AG09319 (cell line): ENCODE results near the gene THTPA.

Experiments
- DNase-seq: peaks from one replicate; pipeline ENCODE4 v3.0.0-alpha.2; 2010; ENCODE audit warnings: low read depth; ENCODE audit errors: extremely low read depth
- CTCF ChIP-seq: IDR thresholded peaks from 2 replicates; pipeline ENCODE4 v1.5.1; 2011; ENCODE audit warnings: low read depth, mild to moderate bottlenecking, inconsistent platforms, low read length, moderate library complexity

THTPA gene

GRCh38 chr14:23600806-23601205 lies 44.7 kb downstream of the THTPA start:
- TF ChIP-seq CTCF: no peak
- no peak for DNase-seq

- no peak for DNase-seq
- no peak for TF ChIP-seq CTCF
These were observed 45.4 kb downstream of the THTPA start for GRCh38 chr14:23601424-23601823.

GRCh38 chr14:23601845-23602180 lies 45.7 kb downstream of the THTPA start:
- DNase-seq: no peak
- TF ChIP-seq CTCF: no peak

GRCh38 chr14:23602181-23603095 lies 46.4 kb downstream of the THTPA start:
- no peak for TF ChIP-seq CTCF
- no peak for DNase-seq

GRCh38 chr14:23603103-23603502 lies 47.0 kb downstream of the THTPA start:
- TF ChIP-seq CTCF: no peak
- no peak for DNase-seq

- TF ChIP-seq CTCF: no peak
These were observed 48.1 kb downstream of the THTPA start for GRCh38 chr14:23604148-23604547.

GRCh38 chr14:23604675-23605170 lies 48.7 kb downstream of the THTPA start:
- TF ChIP-seq CTCF: no peak
- DNase-seq: no peak

More at GRCh38 chr14:23604148-23604547, 48.1 kb downstream of the THTPA start:
- DNase-seq: no peak
